Esophagus squamous epithelium (tissue), 5 donors: ENCODE measurements around the gene NAB1. TPM values are rescaled to one million over a fixed set of nuclear protein-coding genes. Genes with fewer than 3 reads are reported as not detected.

ENCODE experiments used
- DNase-seq: peaks from one replicate; lab custom pipeline; 2025; lab: John Stamatoyannopoulos, UW
- H3K27ac ChIP-seq, 4 donors: fragments of 200-600 bp; sonication (generic); one replicate each; pipeline ENCODE4 v1.5.1; 2016 to 2019; ENCODE audit warnings: mild to moderate bottlenecking in 1 of 4
- H3K27me3 ChIP-seq, 4 donors: fragments of 200-600 bp; sonication (generic); 1 replicate in 3 of 4; 2 replicates in 1 of 4; pipeline versions ENCODE4 v1.5.1 to v1.6.0; 2017 to 2021; ENCODE audit warnings: antibody characterized with exemption in 1 of 4
- H3K36me3 ChIP-seq, 3 donors: fragments of 200-600 bp; sonication (generic); one replicate each; pipeline ENCODE4 v1.5.1; 2016 to 2019
- H3K4me1 ChIP-seq, 3 donors: fragments of 200-600 bp; sonication (generic); one replicate each; pipeline ENCODE4 v1.5.1; 2017 to 2019
- H3K4me3 ChIP-seq, 4 donors: fragments of 200-600 bp; sonication (generic); 1 replicate in 3 of 4; 2 replicates in 1 of 4; pipeline ENCODE4 v1.5.1; 2016 to 2019; ENCODE audit warnings: mild to moderate bottlenecking in 2 of 4, moderate library complexity in 1 of 4
- H3K9me3 ChIP-seq, 3 donors: fragments of 200-600 bp; sonication (generic); one replicate each; pipeline ENCODE4 v1.5.1; 2016 to 2019
- CTCF ChIP-seq, 6 experiments: fragments of 450-650 bp in 4 of 6; fragments of 200-600 bp in 2 of 6; sonication (generic) in 2 of 6; IDR thresholded peaks; one replicate each; pipeline ENCODE4 v1.5.1; 2016 to 2019; ENCODE audit warnings: antibody characterized with exemption in 6 of 6, mild to moderate bottlenecking in 4 of 6, moderate library complexity in 4 of 6
- POLR2A ChIP-seq, 4 donors: fragments of 450-650 bp; IDR thresholded peaks; one replicate each; pipeline ENCODE4 v1.6.1; 2017; ENCODE audit warnings: antibody characterized with exemption in 4 of 4, mild to moderate bottlenecking in 4 of 4, moderate library complexity in 3 of 4
- WGBS, 2 donors: methylation state at CpG; one replicate each; pipeline ENCODE4 v1.1.5; 2018; 5-methylcytosine and 5-hydroxymethylcytosine counted together
- intact Hi-C: fragments of 100-400 bp; cut with DNase I; formaldehyde crosslinking; loops from one replicate; pipeline ENCODE4 v1.15.0; 2022
- total RNA-seq, 4 donors: library from RNA; depleted of rRNA; stranded (reverse); fragments of >200 nt; gene quantifications; one replicate each; pipeline ENCODE4 v1.1.0, GENCODE V29; 2016
- donor health status: DM: yes; HTN: yes; CAD: no.

The NAB1 gene
- total RNA-seq, 4 donors from 2014 or later: 36.7 to 69.8 (median 67.7) TPM

GRCh38 chr2:190679391-190679790 lies 30.5 kb downstream of the NAB1 start:
- peaks cover 0 to 58% (median under 1%) of the 10 kb centered on the region in 3 donors for H3K36me3 ChIP-seq
- H3K27me3 ChIP-seq: no peaks in the 10 kb centered on the region
- TF ChIP-seq CTCF (IDR thresholded peaks at IDR 0.05) (no peak), POLR2A (IDR thresholded peaks at IDR 0.05) (no peak)
- intact Hi-C loops: loop anchor here (10.0 kb wide), 1 partner anchor 305 kb away; no protein-coding TSS in a partner anchor
- peaks cover 4 to 15% (median 7%) of the 10 kb centered on the region in 3 donors for H3K4me1 ChIP-seq
- H3K4me3 ChIP-seq: no peak overlapping the region
- no peak for DNase-seq
- H3K27ac ChIP-seq: no peak overlapping the region
- no peaks in the 10 kb centered on the region for H3K9me3 ChIP-seq
- 90 to 100% methylated on average over 1 of the region's 1 CpG for WGBS, 2 donors

DNA sequence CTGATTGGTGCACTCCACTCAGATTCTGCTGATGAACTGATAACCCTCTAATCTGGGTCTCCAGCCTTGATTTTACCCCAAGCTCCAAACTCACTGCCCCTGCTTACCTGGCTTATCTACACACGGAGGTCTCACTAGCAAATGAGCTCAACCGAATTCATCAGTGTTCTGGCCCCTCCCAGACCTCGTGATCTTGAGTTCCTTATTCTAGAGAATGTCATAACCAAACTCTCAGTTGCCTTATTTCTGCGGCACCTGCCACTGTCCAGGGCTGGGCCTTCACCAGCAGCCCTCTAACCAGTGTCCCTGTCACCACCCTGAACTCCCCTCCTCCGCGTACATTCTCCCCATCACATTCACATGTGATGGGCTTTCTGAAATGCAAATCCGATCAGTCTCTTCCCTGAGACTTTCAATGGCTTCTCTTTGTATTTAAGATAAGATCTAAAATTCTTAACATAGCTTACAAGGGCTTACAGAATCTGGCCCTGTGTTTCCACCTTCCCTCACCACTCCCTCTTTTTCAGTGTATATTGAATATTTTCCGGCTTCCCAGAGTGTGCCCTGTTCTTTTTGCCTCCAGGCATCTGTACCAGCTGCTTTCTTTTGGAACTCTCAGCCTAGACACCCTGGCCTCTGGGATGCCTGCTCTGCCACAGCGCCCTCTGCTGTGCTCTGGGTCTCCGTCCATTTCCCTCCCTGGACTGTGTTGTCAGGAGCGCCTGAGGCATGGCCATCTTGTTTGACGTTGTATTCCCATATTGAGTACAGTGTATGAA lies 31.1 kb downstream of the NAB1 start:
- Histone ChIP-seq H3K36me3 (peaks cover 0 to 57% (median 0%) of the 10 kb centered on the region in 3 donors), H3K4me3 (peak overlapping the region in 1 of 4 donors; percentile 3), H3K9me3 (no peaks in the 10 kb centered on the region), H3K27me3 (no peaks in the 10 kb centered on the region), H3K27ac (no peak overlapping the region), H3K4me1 (peaks cover 4 to 15% (median 7%) of the 10 kb centered on the region in 3 donors)
- WGBS, 2 donors: 74 to 77% methylated on average over 12 of the region's 12 CpGs
- no peak for DNase-seq
- intact Hi-C loops: loop anchor here (10.0 kb wide), 1 partner anchor 305 kb away; no protein-coding TSS in a partner anchor
- TF ChIP-seq POLR2A (IDR thresholded peaks at IDR 0.05): peak in 1 of 4 donors; percentile 31
- peak; percentile 46 to 74 (median 60) for TF ChIP-seq CTCF (IDR thresholded peaks at IDR 0.05)

DNA sequence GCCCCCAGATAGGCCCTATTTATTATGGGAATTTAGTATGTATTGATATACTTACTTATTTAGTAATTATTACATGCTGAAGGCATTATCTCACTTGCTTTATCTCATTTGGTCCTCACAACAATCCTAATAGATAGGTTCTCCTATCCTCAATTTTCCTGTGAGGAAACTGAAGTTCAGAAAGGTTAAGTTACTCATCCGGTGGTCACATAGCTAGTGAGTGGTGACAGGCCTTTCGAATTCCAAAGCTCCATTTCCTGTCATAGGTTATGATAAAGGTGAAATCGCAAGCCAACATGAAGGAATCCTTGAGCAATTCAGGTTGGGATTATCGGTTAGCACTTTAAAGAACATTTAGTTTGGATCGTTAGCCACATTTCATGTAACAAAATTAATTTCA lies 33.3 kb downstream of the NAB1 start:
- Histone ChIP-seq H3K27ac (no peak overlapping the region), H3K27me3 (no peaks in the 10 kb centered on the region), H3K4me1 (peaks cover 4 to 15% (median 7%) of the 10 kb centered on the region in 3 donors), H3K4me3 (no peak overlapping the region), H3K36me3 (peaks cover 0 to 57% (median 5%) of the 10 kb centered on the region in 3 donors), H3K9me3 (no peaks in the 10 kb centered on the region)
- 72 to 86% methylated on average over 5 of the region's 5 CpGs for whole genome bisulfite sequencing, 2 donors
- TF ChIP-seq CTCF (IDR thresholded peaks at IDR 0.05) (no peak), POLR2A (IDR thresholded peaks at IDR 0.05) (no peak)
- DNase-seq: no peak
- intact Hi-C loops: no loop called here

DNA sequence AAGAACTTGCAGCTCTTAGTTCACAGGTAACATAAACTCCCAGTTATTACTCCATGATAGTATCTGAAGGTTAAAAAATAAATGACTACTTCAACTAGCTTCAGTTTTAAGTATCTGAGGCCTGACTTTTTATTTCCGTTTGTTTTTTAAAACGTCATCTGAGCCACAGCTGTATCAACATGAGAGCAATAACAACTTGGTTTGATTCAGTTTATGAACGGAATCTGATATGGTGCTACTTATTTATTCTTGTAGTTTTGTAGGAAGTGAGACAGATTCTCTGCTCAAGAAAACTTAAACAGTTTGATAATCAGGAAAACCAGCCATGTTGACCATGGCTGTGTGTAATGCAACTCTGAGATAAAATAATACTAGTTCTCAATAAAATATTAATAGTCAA lies 34.9 kb downstream of the NAB1 start:
- Histone ChIP-seq H3K4me1 (peaks cover 2 to 14% (median 4%) of the 10 kb centered on the region in 3 donors), H3K27me3 (no peaks in the 10 kb centered on the region), H3K36me3 (peaks cover 0 to 65% (median 5%) of the 10 kb centered on the region in 3 donors), H3K9me3 (no peaks in the 10 kb centered on the region), H3K4me3 (no peak overlapping the region), H3K27ac (no peak overlapping the region)
- intact Hi-C loops: no loop called here
- WGBS, 2 donors: 66 to 73% methylated on average over 3 of the region's 3 CpGs
- DNase-seq: no peak
- TF ChIP-seq CTCF (IDR thresholded peaks at IDR 0.05) (no peak), POLR2A (IDR thresholded peaks at IDR 0.05) (no peak)

DNA sequence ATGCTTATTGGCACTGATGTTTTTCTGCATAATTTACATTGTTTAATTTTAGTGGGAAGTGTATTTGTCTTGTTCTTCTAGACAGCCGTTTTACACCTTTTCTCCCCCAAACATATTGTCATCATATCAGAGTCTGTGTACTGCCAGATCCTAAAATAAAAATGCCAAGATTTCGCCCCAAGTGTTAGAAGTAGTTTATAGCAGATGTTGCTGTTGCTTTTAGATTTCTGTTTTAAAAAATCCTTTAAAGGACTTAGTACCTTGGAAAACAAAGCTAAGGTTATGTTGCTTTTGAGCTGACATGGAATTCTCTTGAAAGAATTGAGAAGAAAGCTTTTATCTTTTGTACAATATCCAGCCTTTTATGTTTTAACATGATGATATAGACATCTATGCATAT lies 36.0 kb downstream of the NAB1 start:
- intact Hi-C loops: no loop called here

More for the DNA sequence above, 36.0 kb downstream of the NAB1 start:
- TF ChIP-seq POLR2A (IDR thresholded peaks at IDR 0.05) (no peak), CTCF (IDR thresholded peaks at IDR 0.05) (no peak)
- Histone ChIP-seq H3K27me3 (no peaks in the 10 kb centered on the region), H3K27ac (no peak overlapping the region), H3K36me3 (peaks cover 0 to 65% (median 9%) of the 10 kb centered on the region in 3 donors), H3K4me1 (peaks cover 0 to 7% (median under 1%) of the 10 kb centered on the region in 3 donors), H3K4me3 (no peak overlapping the region), H3K9me3 (no peaks in the 10 kb centered on the region)
- no peak for DNase-seq
- 64 to 69% methylated on average over 2 of the region's 2 CpGs for WGBS, 2 donors
